Activated CD4-positive, alpha-beta T cell treated with anti-CD3 and anti-CD28 coated beads for 4 hours (primary cell): ENCODE data around the gene BHMT.
"Not testable (repeated sequence)": the region's sequence is repeated elsewhere in the genome, so short reads cannot be mapped to it uniquely, and the experiment has no call there.

Experiments
- DNase-seq, 2 donors: peaks; one replicate each; pipeline ENCODE4 v3.0.0-alpha.2; 2020

BHMT gene

DNA sequence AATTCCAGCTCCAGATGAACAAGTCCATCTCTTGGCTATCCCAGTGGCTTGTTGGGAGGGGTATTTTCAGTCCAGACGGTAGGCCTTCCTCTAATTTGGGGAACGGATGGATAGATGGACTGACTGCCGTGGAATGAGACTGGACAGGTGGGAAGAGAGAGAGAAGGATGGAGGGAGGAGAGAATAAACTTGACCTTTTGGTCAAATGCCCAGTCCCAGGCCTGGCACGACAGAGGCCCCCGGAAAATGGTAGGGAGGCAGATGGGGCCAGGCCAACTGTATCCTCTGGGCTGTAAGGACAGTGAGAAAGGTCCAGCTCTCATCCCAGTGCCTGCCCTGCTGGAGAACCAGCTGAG lies 1.1 kb downstream of the BHMT start:
- DNase-seq, result no peak

DNA sequence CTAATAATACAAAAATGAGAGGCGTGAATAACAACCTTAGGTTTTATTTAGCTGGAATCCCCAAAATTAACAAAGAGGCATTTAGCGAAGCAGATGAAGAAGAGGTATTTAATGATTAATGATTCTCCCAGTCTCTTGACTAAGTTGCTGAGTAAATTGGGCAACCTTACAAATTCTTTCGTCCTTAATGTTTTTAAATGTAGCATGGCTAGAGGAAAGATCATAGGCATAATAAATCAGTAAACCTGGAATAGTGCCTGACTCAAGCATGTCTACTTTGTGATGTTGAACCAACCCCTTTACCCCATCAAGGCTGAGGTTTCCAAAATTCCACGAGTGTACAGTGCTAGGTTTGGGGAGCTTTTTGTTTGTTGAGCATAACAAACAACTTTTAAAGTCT lies 7.9 kb downstream of the BHMT start:
- DNase-seq, result no peak

- no peak for DNase-seq
Measured at GRCh38 chr5:79120221-79120620, 8.6 kb downstream of the BHMT start.

DNA sequence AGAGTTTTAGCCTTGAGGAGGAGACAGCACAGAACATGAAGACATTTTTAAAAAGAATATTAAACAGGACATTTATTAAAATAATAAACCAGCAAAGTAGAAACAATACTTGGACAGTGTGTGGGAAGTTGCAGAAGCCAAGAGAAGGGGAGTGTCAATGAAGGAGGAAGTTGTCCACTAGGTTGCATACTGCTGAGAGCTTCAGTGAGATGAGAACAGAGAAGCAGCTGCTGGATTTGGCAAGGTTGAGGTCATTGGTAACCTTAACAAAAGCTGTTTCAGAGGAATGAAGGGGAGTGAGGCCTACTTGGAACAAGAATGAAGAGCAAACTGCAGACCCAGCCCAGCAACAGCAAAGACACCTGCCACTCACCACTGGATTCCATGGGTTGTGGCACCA lies 11.4 kb downstream of the BHMT start:
- no peak for DNase-seq

- no peak for DNase-seq
Measured at GRCh38 chr5:79124607-79125006, 13.0 kb downstream of the BHMT start.

DNA sequence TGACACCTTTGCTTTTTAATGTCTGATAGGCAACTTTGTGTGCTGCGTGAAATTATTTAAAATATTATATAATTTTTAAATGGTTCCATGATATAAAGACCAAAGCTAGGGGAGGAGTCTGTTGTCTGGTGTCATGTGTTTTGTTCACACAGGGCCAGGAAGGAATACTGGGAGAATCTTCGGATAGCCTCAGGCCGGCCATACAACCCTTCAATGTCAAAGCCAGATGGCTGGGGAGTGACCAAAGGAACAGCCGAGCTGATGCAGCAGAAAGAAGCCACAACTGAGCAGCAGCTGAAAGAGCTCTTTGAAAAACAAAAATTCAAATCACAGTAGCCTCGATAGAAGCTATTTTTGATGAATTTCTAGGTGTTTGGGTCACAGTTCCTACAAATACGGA lies 19.2 kb downstream of the BHMT start:
- no peak for DNase-seq

GRCh38 chr5:79133121-79133656 lies 21.6 kb downstream of the BHMT start:
- no peak for DNase-seq

GRCh38 chr5:79133657-79134451 lies 22.2 kb downstream of the BHMT start:
- DNase-seq, result peak; percentile 52 to 63

- no peak for DNase-seq
Measured at GRCh38 chr5:79135790-79136553, 24.4 kb downstream of the BHMT start.

GRCh38 chr5:79136618-79137017 lies 25.0 kb downstream of the BHMT start:
- no peak for DNase-seq

DNA sequence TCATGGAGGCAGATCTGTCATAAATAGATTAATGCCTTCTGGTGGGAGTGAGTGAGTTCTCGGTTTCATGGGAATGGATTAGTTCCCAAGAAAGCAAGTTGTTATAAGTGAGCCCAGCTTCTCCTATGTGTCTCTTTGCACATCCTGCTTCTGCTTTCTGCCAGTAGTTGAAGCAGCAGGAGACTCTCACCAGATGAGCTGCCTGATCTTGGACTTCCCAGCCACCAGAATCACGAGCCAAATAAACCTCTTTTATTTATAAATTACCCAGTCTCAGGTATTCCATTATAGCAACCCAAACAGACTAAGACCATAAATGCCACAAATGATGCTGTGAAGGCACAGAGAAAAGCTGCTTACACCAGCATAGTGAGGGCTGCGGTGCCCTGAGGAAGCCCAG lies 28.9 kb downstream of the BHMT start:
- DNase-seq, result no peak

DNA sequence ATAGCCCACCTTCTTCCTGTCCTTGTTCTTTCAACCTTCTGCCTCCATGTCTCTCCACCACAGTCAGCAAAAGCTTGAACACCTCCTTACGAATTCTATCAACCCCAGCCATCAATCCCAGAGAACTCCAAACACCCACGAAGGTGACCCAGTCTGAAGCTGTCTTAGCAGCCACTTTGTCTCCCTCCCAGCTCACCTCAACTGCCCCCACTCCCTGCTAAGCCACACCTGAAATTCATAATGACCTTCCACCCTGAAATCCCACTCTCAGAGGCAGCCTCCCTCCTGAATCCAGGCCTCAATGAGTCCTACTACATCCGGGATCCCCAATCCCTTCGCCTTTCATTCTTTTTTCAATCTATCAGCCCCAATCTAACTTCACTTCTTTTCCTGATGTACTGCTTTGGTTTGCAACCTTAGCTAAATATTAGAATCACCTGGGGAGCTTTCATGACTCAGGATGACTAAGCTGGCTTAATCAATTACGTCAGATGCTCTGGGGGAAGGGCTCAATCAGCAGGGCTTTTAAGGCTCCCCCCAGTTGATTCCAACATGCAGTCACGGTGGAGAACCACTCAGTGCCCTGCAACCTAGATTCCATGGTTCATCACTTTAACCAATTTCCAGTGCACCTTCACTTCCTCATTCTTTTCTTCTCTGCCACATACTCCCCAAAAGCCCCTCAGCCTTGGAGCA lies 32.2 kb downstream of the BHMT start:
- DNase-seq, result no peak

DNA sequence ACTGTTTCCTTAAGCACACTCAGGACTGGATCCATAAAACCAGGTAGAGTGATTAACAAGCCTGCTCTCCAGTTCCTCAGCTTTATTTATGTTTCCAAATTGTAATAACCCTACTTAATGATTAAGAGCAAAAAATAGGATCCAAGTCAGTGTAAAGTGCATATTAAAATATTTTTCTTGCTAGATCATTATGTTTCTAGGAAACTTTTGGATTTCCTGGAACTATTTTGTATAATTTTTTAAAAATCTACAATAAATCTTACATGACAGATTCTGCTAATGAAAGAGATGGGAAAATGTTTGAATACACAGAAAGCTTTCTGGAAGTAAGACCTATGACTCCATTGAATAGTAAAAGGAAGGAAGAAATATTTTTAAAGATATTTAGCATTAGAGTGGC lies 35.5 kb downstream of the BHMT start:
- DNase-seq, result no peak

GRCh38 chr5:79149433-79149832 lies 37.8 kb downstream of the BHMT start:
- DNase-seq, result no peak

GRCh38 chr5:79151942-79152671 lies 40.5 kb downstream of the BHMT start:
- DNase-seq, result no peak

GRCh38 chr5:79157305-79157704 lies 45.7 kb downstream of the BHMT start:
- DNase-seq, result no peak

DNA sequence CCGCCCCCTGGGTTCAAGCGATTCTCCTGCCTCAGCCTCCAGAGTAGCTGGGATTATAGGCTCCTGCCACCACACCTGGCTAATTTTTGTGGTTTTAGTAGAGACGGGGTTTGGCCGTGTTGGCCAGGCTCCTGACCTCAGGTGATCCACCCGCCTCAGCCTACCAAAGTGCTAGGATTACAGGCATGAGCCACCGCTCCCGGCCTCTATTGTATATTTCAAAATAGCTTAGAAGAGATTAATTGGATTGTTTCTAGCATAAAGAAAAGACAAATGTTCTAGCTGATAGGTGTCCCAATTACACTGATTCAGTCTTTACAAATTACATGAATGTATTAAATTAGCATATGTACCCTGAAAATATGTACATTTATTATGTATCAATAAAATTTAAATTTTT lies 50.0 kb downstream of the BHMT start:
- not testable (repeated sequence) for DNase-seq

DNA sequence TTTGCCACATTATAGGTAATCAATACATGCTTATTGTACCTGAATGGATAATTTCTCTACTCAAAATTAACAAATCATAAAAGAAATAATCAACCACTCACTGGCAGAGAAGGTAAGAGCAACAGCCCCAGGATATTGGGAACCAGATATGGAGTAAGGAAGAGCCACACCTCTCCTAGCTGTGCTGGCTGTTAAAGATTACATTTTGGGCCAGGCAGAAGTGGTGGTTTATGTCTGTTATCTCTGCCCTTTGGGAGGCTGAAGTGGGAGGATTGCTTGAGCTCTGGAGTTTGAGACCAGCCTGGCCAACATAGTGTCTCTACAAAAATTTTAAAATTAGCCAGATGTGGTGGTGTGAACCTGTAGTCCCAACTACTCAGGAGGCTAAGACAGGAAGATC lies 56.4 kb downstream of the BHMT start:
- no peak for DNase-seq

GRCh38 chr5:79170661-79171060 lies 59.1 kb downstream of the BHMT start:
- DNase-seq, result no peak

- DNase-seq, result no peak
Measured at GRCh38 chr5:79171635-79172245, 60.1 kb downstream of the BHMT start.

DNA sequence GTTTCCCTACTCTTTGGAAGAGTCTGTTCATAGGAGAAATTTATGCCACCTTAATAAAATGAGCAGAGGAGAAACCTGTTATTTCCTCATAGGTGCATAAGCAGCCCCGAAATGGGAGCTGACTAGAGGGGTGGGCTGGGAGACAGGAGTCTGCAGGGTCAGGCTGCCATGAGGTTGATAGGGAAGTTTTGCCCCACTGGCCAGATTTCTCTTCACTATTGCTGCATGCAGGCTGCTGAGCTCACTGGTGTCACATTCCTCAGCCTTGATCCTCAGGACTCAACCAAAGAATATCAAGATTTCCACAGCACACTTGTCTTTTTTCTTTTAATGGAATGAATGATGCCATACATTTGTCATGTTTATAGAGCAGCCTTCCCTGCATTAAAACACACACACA lies 60.7 kb downstream of the BHMT start:
- DNase-seq, result no peak

GRCh38 chr5:79173626-79174025 lies 62.0 kb downstream of the BHMT start:
- DNase-seq, result no peak
